C4-2B (cell line): ENCODE data around the gene CASZ1.

Source experiments
- H3K27ac ChIP-seq: fragments of 450-650 bp; 2 replicates; pipeline ENCODE4 v1.5.1; 2017
- ZFX ChIP-seq: fragments of 450-650 bp; IDR thresholded peaks from 2 replicates; pipeline ENCODE4 v1.6.1; 2017
- TF ChIP-seq, protein P1 (sequence below): fragments of 450-650 bp; conservative IDR thresholded peaks from 2 replicates; pipeline ENCODE4 v1.5.1; 2017; ENCODE audit warnings: mild to moderate bottlenecking

The CASZ1 gene

DNA sequence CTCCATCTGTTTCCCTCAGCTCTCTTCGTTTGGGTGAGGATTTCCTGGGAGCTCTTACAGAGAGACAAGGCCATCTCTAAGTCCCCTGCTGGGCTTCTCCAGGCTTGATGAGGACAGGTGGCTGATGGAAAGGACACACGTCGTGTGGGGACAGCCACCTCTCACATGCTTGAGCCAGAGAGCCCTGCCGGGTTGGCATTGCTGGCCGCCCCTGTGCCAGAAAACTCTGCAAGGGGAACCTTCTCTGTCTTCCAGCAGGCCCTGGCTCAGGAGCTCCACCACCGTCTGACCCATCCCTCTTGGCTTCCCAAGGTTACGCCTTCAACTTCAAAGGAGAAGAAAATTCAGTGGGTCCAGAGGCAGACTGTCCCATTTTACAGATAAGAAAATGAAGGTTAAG lies 82.8 kb downstream of the CASZ1 start:
- H3K27ac ChIP-seq = peak overlapping the region; percentile 73
- TF ChIP-seq ZFX = no peak
- TF ChIP-seq, protein P1, sequence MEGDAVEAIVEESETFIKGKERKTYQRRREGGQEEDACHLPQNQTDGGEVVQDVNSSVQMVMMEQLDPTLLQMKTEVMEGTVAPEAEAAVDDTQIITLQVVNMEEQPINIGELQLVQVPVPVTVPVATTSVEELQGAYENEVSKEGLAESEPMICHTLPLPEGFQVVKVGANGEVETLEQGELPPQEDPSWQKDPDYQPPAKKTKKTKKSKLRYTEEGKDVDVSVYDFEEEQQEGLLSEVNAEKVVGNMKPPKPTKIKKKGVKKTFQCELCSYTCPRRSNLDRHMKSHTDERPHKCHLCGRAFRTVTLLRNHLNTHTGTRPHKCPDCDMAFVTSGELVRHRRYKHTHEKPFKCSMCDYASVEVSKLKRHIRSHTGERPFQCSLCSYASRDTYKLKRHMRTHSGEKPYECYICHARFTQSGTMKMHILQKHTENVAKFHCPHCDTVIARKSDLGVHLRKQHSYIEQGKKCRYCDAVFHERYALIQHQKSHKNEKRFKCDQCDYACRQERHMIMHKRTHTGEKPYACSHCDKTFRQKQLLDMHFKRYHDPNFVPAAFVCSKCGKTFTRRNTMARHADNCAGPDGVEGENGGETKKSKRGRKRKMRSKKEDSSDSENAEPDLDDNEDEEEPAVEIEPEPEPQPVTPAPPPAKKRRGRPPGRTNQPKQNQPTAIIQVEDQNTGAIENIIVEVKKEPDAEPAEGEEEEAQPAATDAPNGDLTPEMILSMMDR = no peak

DNA sequence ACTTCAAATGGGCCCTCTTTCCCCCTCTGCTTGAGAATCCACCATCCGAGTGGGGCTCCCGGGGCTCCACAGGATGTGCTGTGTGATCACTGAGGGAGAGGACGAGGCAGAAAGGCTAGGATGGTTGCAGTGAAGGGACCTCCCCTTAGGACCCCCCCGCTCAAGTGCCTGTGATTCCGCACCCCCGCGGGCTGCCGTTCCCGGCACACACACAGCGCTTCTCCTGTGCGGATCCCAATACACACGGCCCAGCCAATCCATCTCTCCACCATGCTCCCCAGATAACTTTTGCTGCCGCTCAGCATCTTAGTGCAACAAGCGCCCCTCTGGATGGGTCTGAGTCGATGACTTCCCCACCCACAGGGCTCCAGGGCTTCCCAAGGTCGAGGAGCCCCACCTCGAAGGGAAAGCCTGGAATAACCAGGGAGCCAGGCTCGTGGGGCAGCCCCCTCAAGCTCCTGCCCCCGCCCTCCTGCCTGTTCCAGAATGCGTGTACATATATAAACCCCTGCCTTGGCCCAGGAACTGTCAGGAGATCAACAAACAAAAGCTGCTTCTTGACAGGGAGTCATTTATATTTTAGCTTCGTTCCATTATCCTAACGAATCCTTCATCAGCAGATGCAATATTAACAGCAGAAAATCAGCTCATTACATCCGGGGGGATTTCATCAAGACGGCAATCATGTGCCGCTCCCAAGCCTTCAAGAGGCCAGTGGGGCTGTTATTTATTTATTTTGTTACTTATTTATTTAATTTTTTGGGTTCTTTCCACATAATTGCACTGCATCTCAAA lies 83.7 kb downstream of the CASZ1 start:
- no peak for TF ChIP-seq ZFX
- TF ChIP-seq, protein P1 = no peak
- H3K27ac ChIP-seq = no peak overlapping the region

DNA sequence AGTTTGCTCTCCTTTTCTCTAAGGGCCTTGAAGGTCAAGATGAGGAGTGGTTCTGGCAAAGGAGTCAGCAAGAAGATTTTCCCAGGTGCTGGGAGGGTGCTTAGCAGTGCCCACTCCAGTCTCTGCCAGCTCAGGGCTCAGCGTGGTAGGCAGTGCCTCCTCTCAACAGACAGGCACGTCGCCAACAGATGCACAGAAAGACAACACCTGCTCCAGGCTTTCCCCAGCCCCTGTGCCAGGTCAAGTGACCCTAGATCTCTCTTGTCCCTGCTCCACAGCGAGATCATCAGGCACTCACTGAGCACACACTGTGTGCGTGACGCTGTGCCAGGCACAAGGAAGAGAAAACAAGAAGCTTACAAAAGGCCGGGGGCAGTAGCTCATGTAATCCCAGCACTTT lies 86.0 kb downstream of the CASZ1 start:
- TF ChIP-seq ZFX = no peak
- TF ChIP-seq, protein P1 = no peak
- peak overlapping the region; percentile 43 for H3K27ac ChIP-seq

DNA sequence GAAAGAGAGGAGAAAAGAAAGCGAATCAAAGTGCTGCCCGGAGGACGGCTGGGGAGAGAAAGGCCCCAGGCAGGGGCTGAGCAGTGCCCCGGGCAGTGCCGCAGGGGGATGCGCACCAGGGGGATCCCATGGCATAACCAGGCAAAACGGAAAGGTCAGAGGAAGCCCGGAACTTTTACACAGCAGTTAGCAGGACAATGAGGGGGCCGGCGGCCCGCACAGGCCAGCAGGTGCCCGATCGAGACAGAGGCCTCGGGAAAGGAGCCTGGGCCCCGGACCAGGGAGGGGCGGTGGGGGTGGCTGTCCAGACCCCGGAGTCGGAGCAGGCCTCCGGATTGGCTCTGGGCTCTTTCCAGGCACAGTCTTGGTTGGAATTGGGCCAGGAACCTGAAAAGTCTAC lies 86.8 kb downstream of the CASZ1 start:
- no peak for TF ChIP-seq ZFX
- TF ChIP-seq, protein P1 = no peak
- H3K27ac ChIP-seq = peak overlapping the region; percentile 43; the same call in 1 of the 2 replicates

DNA sequence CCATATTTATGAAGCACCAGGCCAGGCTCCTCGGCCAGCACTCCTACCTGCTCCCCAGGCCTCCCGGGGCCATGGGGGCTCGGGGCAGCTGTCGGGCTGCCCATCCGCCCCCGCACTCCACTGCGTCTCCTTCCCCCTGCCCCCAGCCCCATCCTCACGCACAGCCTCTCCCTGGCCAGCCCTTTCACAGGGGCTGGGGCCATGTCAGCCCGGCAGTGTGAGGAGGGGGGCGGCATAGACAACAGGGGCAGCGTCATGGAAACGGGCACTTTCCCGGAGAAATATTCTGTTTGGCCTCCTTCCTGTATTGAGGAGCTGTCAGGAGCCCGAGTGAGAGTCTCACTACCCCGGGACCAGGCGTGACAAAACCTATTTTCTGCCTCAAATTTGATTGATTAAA lies 87.3 kb downstream of the CASZ1 start:
- no peak for TF ChIP-seq ZFX
- TF ChIP-seq, protein P1 = no peak

DNA sequence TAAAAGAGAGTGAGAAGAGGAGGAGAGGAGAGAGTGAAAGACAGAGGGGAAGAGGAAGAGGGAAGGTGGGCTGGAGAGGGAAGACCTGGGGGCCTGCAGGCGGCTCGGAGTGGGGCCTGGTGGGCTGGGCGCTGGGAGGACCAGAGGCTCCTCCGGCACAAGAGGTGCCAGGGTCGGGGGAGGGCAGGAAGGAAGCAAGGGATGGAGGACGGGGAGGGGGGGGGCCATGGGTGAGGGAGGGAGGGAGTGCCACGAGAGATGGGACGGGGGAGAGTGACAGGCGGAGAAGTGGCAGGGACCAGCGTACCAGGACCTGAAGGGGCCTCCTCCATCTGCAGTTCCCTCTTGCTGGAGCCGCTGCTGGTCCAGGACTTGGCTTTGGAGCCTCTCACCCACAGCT lies 87.7 kb downstream of the CASZ1 start:
- TF ChIP-seq, protein P1 = no peak
- TF ChIP-seq ZFX = no peak
- no peak overlapping the region for H3K27ac ChIP-seq

More for the DNA sequence above, 87.3 kb downstream of the CASZ1 start:
- H3K27ac ChIP-seq = no peak overlapping the region

DNA sequence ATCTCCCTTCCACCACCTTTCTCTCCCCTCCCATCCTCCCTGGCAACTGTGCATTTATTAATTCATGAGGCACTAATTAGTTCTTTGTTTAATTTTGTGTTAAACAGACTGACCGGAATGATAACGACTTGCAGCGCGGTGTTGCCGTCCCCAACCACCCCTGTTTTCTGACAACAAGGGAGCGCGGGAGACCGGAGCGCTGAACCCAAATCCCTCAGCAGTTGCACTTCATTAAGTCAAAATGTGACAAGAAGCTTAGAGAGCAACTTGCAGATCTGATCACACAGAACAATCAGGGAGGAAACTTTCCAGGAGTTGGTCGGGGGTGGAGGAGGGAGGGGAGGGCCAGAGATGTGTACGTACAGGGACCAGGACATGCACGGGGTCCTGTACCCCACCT lies 89.2 kb downstream of the CASZ1 start:
- TF ChIP-seq, protein P1 = no peak
- TF ChIP-seq ZFX = no peak
- no peak overlapping the region for H3K27ac ChIP-seq
